SK-N-SH treated with all-trans-retinoic acid at 6 μM for 48 hours (cell line): ENCODE measurements around the gene AHSA1.

Source experiments
- ATAC-seq: fragments of 200-7000 bp; cut with Tn5 transposase; 3 replicates; pipeline ENCODE4 v1.9.1; 2020; ENCODE audit warnings: mild to moderate bottlenecking, moderate library complexity
- ESRRG ChIP-seq: fragments of 250-450 bp; sonication (Bioruptor Pico); IDR thresholded peaks from 2 replicates; pipeline ENCODE4 v1.6.1; 2021; ENCODE audit warnings: mild to moderate bottlenecking
- ISL1 ChIP-seq: fragments of 250-450 bp; sonication (Bioruptor Pico); IDR thresholded peaks from 2 replicates; pipeline ENCODE4 v2.1.2; 2022; ENCODE audit warnings: mild to moderate bottlenecking, moderate library complexity
- PATZ1 ChIP-seq: fragments of 250-450 bp; sonication (Bioruptor Pico); IDR thresholded peaks from 2 replicates; pipeline ENCODE4 v1.8.0; 2020; ENCODE audit warnings: mild to moderate bottlenecking, moderate library complexity, borderline replicate concordance
- PPARA ChIP-seq: fragments of 250-450 bp; sonication (Bioruptor Pico); IDR thresholded peaks from 2 replicates; pipeline ENCODE4 v1.5.0; 2020; ENCODE audit warnings: mild to moderate bottlenecking, borderline replicate concordance
- SNAI2 ChIP-seq: fragments of 250-450 bp; sonication (Bioruptor Pico); IDR thresholded peaks from 2 replicates; pipeline ENCODE4 v1.5.0; 2020; ENCODE audit warnings: mild to moderate bottlenecking, moderate library complexity
- TCF4 ChIP-seq: fragments of 250-450 bp; sonication (Bioruptor Pico); IDR thresholded peaks from 2 replicates; pipeline ENCODE4 v1.8.0; 2021; ENCODE audit warnings: mild to moderate bottlenecking, moderate library complexity, borderline replicate concordance
- TOX ChIP-seq: fragments of 250-450 bp; sonication (Bioruptor Pico); IDR thresholded peaks from 2 replicates; pipeline ENCODE4 v1.8.0; 2021; ENCODE audit warnings: mild to moderate bottlenecking, moderate library complexity, borderline replicate concordance
- ZC3H10 ChIP-seq: fragments of 250-450 bp; sonication (Bioruptor Pico); IDR thresholded peaks from 2 replicates; pipeline ENCODE4 v1.5.1; 2021; ENCODE audit warnings: mild to moderate bottlenecking, moderate library complexity
- ZFP30 ChIP-seq: fragments of 450-650 bp; formaldehyde crosslinking; IDR thresholded peaks from 2 replicates; pipeline ENCODE4 v1.5.0; 2022; ENCODE audit warnings: mild to moderate bottlenecking, moderate library complexity
- ZNF70 ChIP-seq: fragments of 450-650 bp; formaldehyde crosslinking; IDR thresholded peaks from 2 replicates; pipeline ENCODE4 v1.5.0; 2020; ENCODE audit warnings: mild to moderate bottlenecking, moderate library complexity
- TF ChIP-seq, protein P1 (sequence below): fragments of 250-450 bp; sonication (Bioruptor Pico); IDR thresholded peaks from 2 replicates; pipeline ENCODE4 v1.5.1; 2020; ENCODE audit warnings: low read depth, mild to moderate bottlenecking, moderate library complexity
- TF ChIP-seq, protein P2 (sequence below): fragments of 250-450 bp; sonication (Bioruptor Pico); IDR thresholded peaks from 2 replicates; pipeline ENCODE4 v1.5.0; 2020; ENCODE audit warnings: mild to moderate bottlenecking, moderate library complexity
- TF ChIP-seq, protein P3 (sequence below): fragments of 250-450 bp; sonication (Bioruptor Pico); IDR thresholded peaks from 2 replicates; pipeline ENCODE4 v1.5.1; 2021; ENCODE audit warnings: mild to moderate bottlenecking, moderate library complexity

Gene AHSA1

GRCh38 chr14:77436042-77436441 is 21.9 kb upstream of the AHSA1 start:
- TF ChIP-seq, protein P1, sequence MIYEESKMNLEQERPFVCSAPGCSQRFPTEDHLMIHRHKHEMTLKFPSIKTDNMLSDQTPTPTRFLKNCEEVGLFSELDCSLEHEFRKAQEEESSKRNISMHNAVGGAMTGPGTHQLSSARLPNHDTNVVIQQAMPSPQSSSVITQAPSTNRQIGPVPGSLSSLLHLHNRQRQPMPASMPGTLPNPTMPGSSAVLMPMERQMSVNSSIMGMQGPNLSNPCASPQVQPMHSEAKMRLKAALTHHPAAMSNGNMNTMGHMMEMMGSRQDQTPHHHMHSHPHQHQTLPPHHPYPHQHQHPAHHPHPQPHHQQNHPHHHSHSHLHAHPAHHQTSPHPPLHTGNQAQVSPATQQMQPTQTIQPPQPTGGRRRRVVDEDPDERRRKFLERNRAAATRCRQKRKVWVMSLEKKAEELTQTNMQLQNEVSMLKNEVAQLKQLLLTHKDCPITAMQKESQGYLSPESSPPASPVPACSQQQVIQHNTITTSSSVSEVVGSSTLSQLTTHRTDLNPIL (CRISPR knock-in tag) = no peak
- TF ChIP-seq PATZ1 (CRISPR knock-in tag) (no peak), ESRRG (CRISPR knock-in tag) (no peak), TCF4 (no peak), ZC3H10 (CRISPR knock-in tag) (no peak), ZFP30 (CRISPR knock-in tag) (no peak), ISL1 (CRISPR knock-in tag) (0 out of 2 replicates have a peak, but pooled peaks have one; percentile 20)
- TF ChIP-seq, protein P2, sequence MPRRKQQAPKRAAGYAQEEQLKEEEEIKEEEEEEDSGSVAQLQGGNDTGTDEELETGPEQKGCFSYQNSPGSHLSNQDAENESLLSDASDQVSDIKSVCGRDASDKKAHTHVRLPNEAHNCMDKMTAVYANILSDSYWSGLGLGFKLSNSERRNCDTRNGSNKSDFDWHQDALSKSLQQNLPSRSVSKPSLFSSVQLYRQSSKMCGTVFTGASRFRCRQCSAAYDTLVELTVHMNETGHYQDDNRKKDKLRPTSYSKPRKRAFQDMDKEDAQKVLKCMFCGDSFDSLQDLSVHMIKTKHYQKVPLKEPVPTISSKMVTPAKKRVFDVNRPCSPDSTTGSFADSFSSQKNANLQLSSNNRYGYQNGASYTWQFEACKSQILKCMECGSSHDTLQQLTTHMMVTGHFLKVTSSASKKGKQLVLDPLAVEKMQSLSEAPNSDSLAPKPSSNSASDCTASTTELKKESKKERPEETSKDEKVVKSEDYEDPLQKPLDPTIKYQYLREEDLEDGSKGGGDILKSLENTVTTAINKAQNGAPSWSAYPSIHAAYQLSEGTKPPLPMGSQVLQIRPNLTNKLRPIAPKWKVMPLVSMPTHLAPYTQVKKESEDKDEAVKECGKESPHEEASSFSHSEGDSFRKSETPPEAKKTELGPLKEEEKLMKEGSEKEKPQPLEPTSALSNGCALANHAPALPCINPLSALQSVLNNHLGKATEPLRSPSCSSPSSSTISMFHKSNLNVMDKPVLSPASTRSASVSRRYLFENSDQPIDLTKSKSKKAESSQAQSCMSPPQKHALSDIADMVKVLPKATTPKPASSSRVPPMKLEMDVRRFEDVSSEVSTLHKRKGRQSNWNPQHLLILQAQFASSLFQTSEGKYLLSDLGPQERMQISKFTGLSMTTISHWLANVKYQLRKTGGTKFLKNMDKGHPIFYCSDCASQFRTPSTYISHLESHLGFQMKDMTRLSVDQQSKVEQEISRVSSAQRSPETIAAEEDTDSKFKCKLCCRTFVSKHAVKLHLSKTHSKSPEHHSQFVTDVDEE (CRISPR knock-in tag) = no peak
- TF ChIP-seq, all 23 proteins: peak for 1

GRCh38 chr14:77438596-77438995 is 19.3 kb upstream of the AHSA1 start:
- no peak for ATAC-seq
- TF ChIP-seq, protein P2 (CRISPR knock-in tag) = no peak
- TF ChIP-seq TOX (CRISPR knock-in tag) (no peak), PATZ1 (CRISPR knock-in tag) (no peak), PPARA (CRISPR knock-in tag) (no peak), TCF4 (no peak), SNAI2 (no peak)
- TF ChIP-seq, protein P3, sequence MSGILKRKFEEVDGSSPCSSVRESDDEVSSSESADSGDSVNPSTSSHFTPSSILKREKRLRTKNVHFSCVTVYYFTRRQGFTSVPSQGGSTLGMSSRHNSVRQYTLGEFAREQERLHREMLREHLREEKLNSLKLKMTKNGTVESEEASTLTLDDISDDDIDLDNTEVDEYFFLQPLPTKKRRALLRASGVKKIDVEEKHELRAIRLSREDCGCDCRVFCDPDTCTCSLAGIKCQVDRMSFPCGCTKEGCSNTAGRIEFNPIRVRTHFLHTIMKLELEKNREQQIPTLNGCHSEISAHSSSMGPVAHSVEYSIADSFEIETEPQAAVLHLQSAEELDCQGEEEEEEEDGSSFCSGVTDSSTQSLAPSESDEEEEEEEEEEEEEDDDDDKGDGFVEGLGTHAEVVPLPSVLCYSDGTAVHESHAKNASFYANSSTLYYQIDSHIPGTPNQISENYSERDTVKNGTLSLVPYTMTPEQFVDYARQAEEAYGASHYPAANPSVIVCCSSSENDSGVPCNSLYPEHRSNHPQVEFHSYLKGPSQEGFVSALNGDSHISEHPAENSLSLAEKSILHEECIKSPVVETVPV (CRISPR knock-in tag) = no peak
- TF ChIP-seq, protein P1 (CRISPR knock-in tag) = no peak

More at GRCh38 chr14:77436042-77436441, 21.9 kb upstream of the AHSA1 start:
- ATAC-seq = no peak

GRCh38 chr14:77439861-77440260 is 18.0 kb upstream of the AHSA1 start:
- no peak for ATAC-seq
- TF ChIP-seq PPARA (CRISPR knock-in tag) (no peak), ZNF70 (no peak), ESRRG (CRISPR knock-in tag) (no peak), PATZ1 (CRISPR knock-in tag) (no peak), ZC3H10 (CRISPR knock-in tag) (no peak)
